Calu3 (cell line): Measurements from ENCODE around the gene WDR36. TPM values are rescaled to one million over a fixed set of nuclear protein-coding genes. Genes with fewer than 3 reads are reported as not detected.

Source experiments
- BruUV-seq: library from RNA; stranded (reverse); fragments of 400-500 nt; replicated peaks from 2 replicates; lab custom pipeline; 2021; lab: Mats Ljungman, UMichigan
- CTCF ChIA-PET: fragments of 300-600 bp; sonication (Branson Sonifier 250); formaldehyde crosslinking; loops from one replicate; lab custom pipeline; 2022; ENCODE audit warnings: antibody characterized with exemption; lab: Charles Lee
- DNase-seq: peaks from one replicate; pipeline ENCODE4 v3.0.0; 2022
- H3K27ac Mint-ChIP-seq: one replicate; pipeline ENCODE4 v1.8.0; 2022; ENCODE audit warnings: mixed read lengths; ENCODE audit not compliant: unreplicated experiment
- H3K27me3 Mint-ChIP-seq: one replicate; pipeline ENCODE4 v1.8.0; 2022; ENCODE audit warnings: mixed read lengths; ENCODE audit not compliant: unreplicated experiment
- H3K36me3 Mint-ChIP-seq: one replicate; pipeline ENCODE4 v1.8.0; 2022; ENCODE audit warnings: mild to moderate bottlenecking, moderate library complexity, mixed read lengths; ENCODE audit not compliant: insufficient read depth, unreplicated experiment
- H3K4me1 Mint-ChIP-seq: one replicate; pipeline ENCODE4 v1.8.0; 2022; ENCODE audit warnings: mild to moderate bottlenecking, low read depth, mixed read lengths; ENCODE audit not compliant: unreplicated experiment
- H3K4me3 Mint-ChIP-seq: one replicate; pipeline ENCODE4 v1.8.0; 2022; ENCODE audit warnings: mild to moderate bottlenecking, low read depth, moderate library complexity, mixed read lengths; ENCODE audit not compliant: unreplicated experiment
- H3K9me3 Mint-ChIP-seq: one replicate; pipeline ENCODE4 v1.8.0; 2022; ENCODE audit warnings: low read depth, mixed read lengths; ENCODE audit not compliant: unreplicated experiment
- intact Hi-C: fragments of 100-400 bp; cut with micrococcal nuclease; formaldehyde crosslinking; loops from one replicate; pipeline ENCODE4 v1.10.0; 2022; ENCODE audit not compliant: unreplicated experiment
- total RNA-seq: library from RNA; stranded (reverse); gene quantifications from 2 replicates; pipeline ENCODE4 v1.2.3, GENCODE V29; 2022
- TF ChIP-seq, protein P1 (sequence below): fragments of 200-600 bp; IDR thresholded peaks from one replicate; pipeline ENCODE4 v1.8.0; 2022; ENCODE audit warnings: antibody characterized with exemption; ENCODE audit not compliant: unreplicated experiment

The WDR36 gene
- total RNA-seq, 1 experiment from 2014 or later, result 48.7 TPM

DNA sequence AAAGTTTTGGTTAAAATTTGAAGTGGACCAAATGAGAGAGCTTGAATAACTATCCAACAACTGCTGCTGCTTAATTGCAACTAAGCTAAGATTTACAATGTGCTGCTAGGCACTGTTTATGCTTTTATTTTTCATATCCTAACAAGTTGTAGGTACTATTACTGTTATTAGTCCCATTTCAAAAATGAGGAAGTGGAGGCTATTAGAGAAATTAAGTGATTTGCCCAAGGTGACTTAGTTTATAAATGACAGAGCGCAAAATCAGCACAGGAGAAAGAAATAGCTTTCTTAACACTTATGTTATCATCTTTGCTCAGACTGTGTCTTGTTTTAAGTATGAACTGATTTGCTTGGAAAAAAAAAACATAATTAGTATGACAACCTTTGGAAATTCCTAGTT, 23.1 kb downstream of the WDR36 start:
- peaks cover 25% of the 10 kb centered on the region for H3K36me3 Mint-ChIP-seq

DNA sequence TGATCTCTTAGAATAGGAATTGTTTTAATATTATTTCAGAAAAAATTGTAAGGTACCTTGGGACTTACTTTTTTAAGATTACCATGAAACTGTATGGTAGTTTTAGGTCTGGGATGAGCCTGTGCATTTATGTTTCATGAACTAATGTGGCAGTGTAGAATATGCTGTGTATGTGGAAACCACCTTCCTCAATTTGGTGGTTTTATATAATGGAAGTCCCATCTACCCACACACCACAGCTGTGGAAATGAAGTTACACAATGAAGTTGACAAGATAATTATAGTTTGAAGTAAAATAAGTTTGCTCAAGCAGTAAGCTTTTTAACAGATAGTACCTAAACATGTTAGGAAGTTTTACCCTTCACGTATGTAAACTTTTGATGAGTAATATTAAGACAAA, 24.4 kb downstream of the WDR36 start:
- no peaks in the 10 kb centered on the region for H3K27me3 Mint-ChIP-seq
- CTCF ChIA-PET, result no interaction called here
- no peaks in the 10 kb centered on the region for H3K4me1 Mint-ChIP-seq
- BruUV-seq, result no TSS peak
- no peak overlapping the region for H3K4me3 Mint-ChIP-seq
- DNase-seq, result no peak
- intact Hi-C loops, result no loop called here
- no peak overlapping the region for H3K27ac Mint-ChIP-seq
- H3K36me3 Mint-ChIP-seq, result peaks cover 33% of the 10 kb centered on the region
- TF ChIP-seq, protein P1, sequence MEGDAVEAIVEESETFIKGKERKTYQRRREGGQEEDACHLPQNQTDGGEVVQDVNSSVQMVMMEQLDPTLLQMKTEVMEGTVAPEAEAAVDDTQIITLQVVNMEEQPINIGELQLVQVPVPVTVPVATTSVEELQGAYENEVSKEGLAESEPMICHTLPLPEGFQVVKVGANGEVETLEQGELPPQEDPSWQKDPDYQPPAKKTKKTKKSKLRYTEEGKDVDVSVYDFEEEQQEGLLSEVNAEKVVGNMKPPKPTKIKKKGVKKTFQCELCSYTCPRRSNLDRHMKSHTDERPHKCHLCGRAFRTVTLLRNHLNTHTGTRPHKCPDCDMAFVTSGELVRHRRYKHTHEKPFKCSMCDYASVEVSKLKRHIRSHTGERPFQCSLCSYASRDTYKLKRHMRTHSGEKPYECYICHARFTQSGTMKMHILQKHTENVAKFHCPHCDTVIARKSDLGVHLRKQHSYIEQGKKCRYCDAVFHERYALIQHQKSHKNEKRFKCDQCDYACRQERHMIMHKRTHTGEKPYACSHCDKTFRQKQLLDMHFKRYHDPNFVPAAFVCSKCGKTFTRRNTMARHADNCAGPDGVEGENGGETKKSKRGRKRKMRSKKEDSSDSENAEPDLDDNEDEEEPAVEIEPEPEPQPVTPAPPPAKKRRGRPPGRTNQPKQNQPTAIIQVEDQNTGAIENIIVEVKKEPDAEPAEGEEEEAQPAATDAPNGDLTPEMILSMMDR, result no peak
- no peaks in the 10 kb centered on the region for H3K9me3 Mint-ChIP-seq

More for the DNA sequence above, 23.1 kb downstream of the WDR36 start:
- Mint-ChIP-seq H3K4me1 (no peaks in the 10 kb centered on the region), H3K9me3 (no peaks in the 10 kb centered on the region), H3K4me3 (no peak overlapping the region), H3K27ac (no peak overlapping the region), H3K27me3 (no peaks in the 10 kb centered on the region)
- TF ChIP-seq, protein P1, result no peak
- BruUV-seq, result no TSS peak
- CTCF ChIA-PET, result interaction anchor here (0.7 kb wide), 1 partner anchor 23 kb away, joined by 3 read pairs; the partner anchor contains the start of gene WDR36
- intact Hi-C loops, result no loop called here
- no peak for DNase-seq

DNA sequence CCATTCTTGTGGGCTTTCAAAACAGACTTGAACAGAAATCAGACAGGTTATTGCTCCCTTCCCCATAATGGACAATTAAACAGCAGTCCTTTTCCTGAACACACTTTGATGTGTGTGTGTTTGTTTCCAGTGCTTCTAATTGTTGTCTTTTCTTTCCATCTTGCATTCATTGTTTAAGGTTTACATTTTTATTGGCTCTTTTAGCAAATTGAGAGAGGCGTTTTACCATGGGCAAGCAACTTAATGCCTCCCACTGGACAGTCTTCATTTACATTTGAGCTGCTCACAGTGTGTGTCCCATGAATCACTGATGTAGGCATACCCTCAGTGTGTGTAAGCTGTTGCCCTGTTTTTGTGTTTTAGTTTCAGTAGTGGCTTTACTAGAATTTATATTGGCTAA, 25.0 kb downstream of the WDR36 start:
- peaks cover 29% of the 10 kb centered on the region for H3K36me3 Mint-ChIP-seq
- H3K27me3 Mint-ChIP-seq, result no peaks in the 10 kb centered on the region
- CTCF ChIA-PET, result no interaction called here
- H3K27ac Mint-ChIP-seq, result no peak overlapping the region
- no TSS peak for BruUV-seq
- no peaks in the 10 kb centered on the region for H3K4me1 Mint-ChIP-seq
- intact Hi-C loops, result no loop called here
- no peak for DNase-seq
- H3K9me3 Mint-ChIP-seq, result no peaks in the 10 kb centered on the region
- no peak overlapping the region for H3K4me3 Mint-ChIP-seq
- TF ChIP-seq, protein P1, result no peak

DNA sequence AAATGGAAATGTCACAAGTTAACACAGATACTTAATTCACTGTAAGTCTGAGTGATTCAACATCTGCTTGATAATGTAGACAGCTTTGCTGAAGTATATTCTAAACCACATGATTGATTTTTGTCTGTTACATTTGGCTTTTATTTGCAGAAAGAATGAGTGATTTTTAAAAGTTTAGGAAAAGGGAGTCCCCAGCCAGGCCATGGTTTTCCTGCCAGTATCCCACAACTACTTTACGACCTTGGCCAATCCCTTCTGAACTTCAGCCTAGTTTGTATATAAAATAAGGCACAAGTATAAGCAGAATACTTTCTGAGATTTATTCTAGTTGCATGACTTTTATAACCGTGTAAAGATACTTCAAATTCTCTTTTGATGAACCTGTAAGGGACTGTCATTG, 27.1 kb downstream of the WDR36 start:
- peaks cover 27% of the 10 kb centered on the region for H3K36me3 Mint-ChIP-seq
- TF ChIP-seq, protein P1, result no peak
- intact Hi-C loops, result no loop called here
- H3K4me3 Mint-ChIP-seq, result no peak overlapping the region
- no peaks in the 10 kb centered on the region for H3K4me1 Mint-ChIP-seq
- no TSS peak for BruUV-seq
- DNase-seq, result no peak
- CTCF ChIA-PET, result no interaction called here
- H3K27me3 Mint-ChIP-seq, result no peaks in the 10 kb centered on the region
- no peak overlapping the region for H3K27ac Mint-ChIP-seq
- H3K9me3 Mint-ChIP-seq, result no peaks in the 10 kb centered on the region
